ENCODE data around the gene ZNF93. TPM values are rescaled to one million over a fixed set of nuclear protein-coding genes. Genes with fewer than 3 reads are reported as not detected.

The ZNF93 gene
- total RNA-seq, 2 donors from 2014 or later: 47.7 to 53.3 TPM

GRCh38 chr19:19871932-19872331 is 28.8 kb upstream of the ZNF93 start:
- no peak for DNase-seq
- no peaks in the 10 kb centered on the region for H3K27me3 Mint-ChIP-seq (ENCODE audit: insufficient read depth)
- peaks cover 17% of the 10 kb centered on the region for H3K4me1 Mint-ChIP-seq
- Histone ChIP-seq H3K27ac (ENCODE audit: low read depth, low read length) (no peak overlapping the region), H3K9ac (ENCODE audit: extremely low read depth, low read length, poor library complexity, severe bottlenecking) (no peak overlapping the region), H3K36me3 (ENCODE audit: control insufficient read depth, insufficient read depth, low read length) (peaks cover 70% of the 10 kb centered on the region), H3K27me3 (ENCODE audit: control insufficient read depth, insufficient read depth, low read length, poor library complexity, severe bottlenecking) (no peaks in the 10 kb centered on the region), H3K4me3 (ENCODE audit: low read length) (no peak overlapping the region), H3K9me3 (ENCODE audit: control insufficient read depth, low read length) (peaks cover 77% of the 10 kb centered on the region), H3K4me1 (ENCODE audit: control insufficient read depth, insufficient read depth, low read length) (no peaks in the 10 kb centered on the region)
- no peak overlapping the region for H3K27ac Mint-ChIP-seq
- peaks cover 6% of the 10 kb centered on the region for H3K9me3 Mint-ChIP-seq
- peaks cover 63% of the 10 kb centered on the region for H3K36me3 Mint-ChIP-seq (ENCODE audit: low read depth)
- no peak overlapping the region for H3K4me3 Mint-ChIP-seq
- TF ChIP-seq CTCF (conservative IDR thresholded peaks at IDR 0.05): no peak
- WGBS, 2 experiments (ENCODE audit: insufficient coverage in 1 of 2, insufficient read length in 1 of 2): 96 to 100% methylated on average over 3 of the region's 3 CpGs

DNA sequence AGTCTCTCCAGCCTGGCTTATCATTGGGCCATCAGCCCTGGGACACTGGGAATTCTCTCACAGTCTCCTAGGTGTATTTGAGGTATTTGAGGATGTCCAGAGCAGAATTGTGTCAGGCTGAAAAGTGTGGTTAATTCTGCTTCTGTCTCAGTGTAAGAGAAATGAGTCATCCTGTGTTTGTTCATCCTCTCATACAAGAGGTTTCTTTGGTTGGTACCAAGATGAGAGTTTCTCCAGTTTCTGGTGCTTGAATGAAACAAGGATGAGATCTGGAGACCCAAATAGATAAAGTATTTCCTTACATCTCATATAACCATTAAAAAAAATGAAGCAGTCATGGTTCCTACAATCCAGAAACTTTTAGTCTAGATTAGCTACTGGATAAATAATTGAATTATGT is 27.4 kb upstream of the ZNF93 start:
- Mint-ChIP-seq H3K9me3 (peaks cover 6% of the 10 kb centered on the region), H3K27ac (no peak overlapping the region), H3K27me3 (ENCODE audit: insufficient read depth) (no peaks in the 10 kb centered on the region), H3K4me3 (no peak overlapping the region), H3K36me3 (ENCODE audit: low read depth) (peaks cover 72% of the 10 kb centered on the region), H3K4me1 (peaks cover 8% of the 10 kb centered on the region)
- no peaks in the 10 kb centered on the region for H3K4me1 ChIP-seq (ENCODE audit: control insufficient read depth, insufficient read depth, low read length)
- H3K27me3 ChIP-seq (ENCODE audit: control insufficient read depth, insufficient read depth, low read length, poor library complexity, severe bottlenecking): no peaks in the 10 kb centered on the region
- no peak overlapping the region for H3K9ac ChIP-seq (ENCODE audit: extremely low read depth, low read length, poor library complexity, severe bottlenecking)
- no peak for DNase-seq
- H3K27ac ChIP-seq (ENCODE audit: low read depth, low read length): no peak overlapping the region
- TF ChIP-seq CTCF (conservative IDR thresholded peaks at IDR 0.05): no peak
- H3K4me3 ChIP-seq (ENCODE audit: low read length): peak overlapping the region; percentile 64
- peaks cover 74% of the 10 kb centered on the region for H3K36me3 ChIP-seq (ENCODE audit: control insufficient read depth, insufficient read depth, low read length)
- peaks cover 83% of the 10 kb centered on the region for H3K9me3 ChIP-seq (ENCODE audit: control insufficient read depth, low read length)

DNA sequence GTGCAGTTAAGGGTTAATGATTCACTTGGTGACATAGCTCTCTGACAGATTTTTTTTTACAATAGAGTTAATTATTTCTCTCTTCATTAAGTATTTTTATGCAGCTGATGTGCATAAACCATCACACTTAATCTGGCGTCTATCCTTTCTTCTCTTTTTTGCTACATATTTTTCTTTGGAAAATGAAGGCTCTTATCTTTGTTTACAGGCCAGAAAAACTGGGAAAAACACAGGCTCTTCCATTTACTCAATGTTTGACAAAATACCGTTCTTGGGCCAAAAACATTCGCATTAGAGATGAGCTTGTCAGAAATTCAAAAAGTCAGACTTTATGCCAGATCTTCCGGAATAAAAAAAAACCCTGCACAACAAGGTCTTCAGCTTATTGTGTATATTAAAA is 23.0 kb upstream of the ZNF93 start:
- Histone ChIP-seq H3K36me3 (ENCODE audit: control insufficient read depth, insufficient read depth, low read length) (peaks cover 80% of the 10 kb centered on the region), H3K4me1 (ENCODE audit: control insufficient read depth, insufficient read depth, low read length) (no peaks in the 10 kb centered on the region), H3K4me3 (ENCODE audit: low read length) (no peak overlapping the region), H3K27me3 (ENCODE audit: control insufficient read depth, insufficient read depth, low read length, poor library complexity, severe bottlenecking) (no peaks in the 10 kb centered on the region), H3K9me3 (ENCODE audit: control insufficient read depth, low read length) (peaks cover 85% of the 10 kb centered on the region), H3K27ac (ENCODE audit: low read depth, low read length) (no peak overlapping the region), H3K9ac (ENCODE audit: extremely low read depth, low read length, poor library complexity, severe bottlenecking) (no peak overlapping the region)
- whole genome bisulfite sequencing, 2 experiments (ENCODE audit: insufficient coverage in 1 of 2, insufficient read length in 1 of 2): 88 to 94% methylated on average over 2 to 3 of the region's 4 CpGs
- DNase-seq: no peak
- Mint-ChIP-seq H3K4me3 (no peak overlapping the region), H3K27ac (no peak overlapping the region), H3K36me3 (ENCODE audit: low read depth) (peaks cover 83% of the 10 kb centered on the region), H3K27me3 (ENCODE audit: insufficient read depth) (no peaks in the 10 kb centered on the region), H3K9me3 (peaks cover 32% of the 10 kb centered on the region), H3K4me1 (no peaks in the 10 kb centered on the region)
- no peak for TF ChIP-seq CTCF (conservative IDR thresholded peaks at IDR 0.05)
